ENCODE results near the gene MAFG. TPM values are rescaled to one million over a fixed set of nuclear protein-coding genes. Genes with fewer than 3 reads are reported as not detected.

Gene MAFG
- total RNA-seq, 1 experiment from 2014 or later, result 29.8 TPM

- no peak for TF ChIP-seq HMGXB4 (CRISPR knock-in tag; IDR thresholded peaks at IDR 0.05)
- no peak for TF ChIP-seq SMAD4 (CRISPR knock-in tag; IDR thresholded peaks at IDR 0.05)
- no peak for TF ChIP-seq TEAD4 (CRISPR knock-in tag; IDR thresholded peaks at IDR 0.05)
- TF ChIP-seq FOXP4 (CRISPR knock-in tag; IDR thresholded peaks at IDR 0.05), result 0 out of 2 replicates have a peak, but pooled peaks have one; percentile 26
- no peak for TF ChIP-seq NR2C2 (CRISPR knock-in tag; IDR thresholded peaks at IDR 0.05)
- TF ChIP-seq MLX (CRISPR knock-in tag; IDR thresholded peaks at IDR 0.05), result no peak
- no peak; the same call in 1 of the 2 replicates for TF ChIP-seq SP1 (CRISPR knock-in tag; conservative IDR thresholded peaks at IDR 0.05)
- no peak for TF ChIP-seq AFF4 (CRISPR knock-in tag; IDR thresholded peaks at IDR 0.05; ENCODE audit: borderline replicate concordance)
- TF ChIP-seq NFATC4 (CRISPR knock-in tag; IDR thresholded peaks at IDR 0.05), result no peak
- no peak for TF ChIP-seq ETV6 (CRISPR knock-in tag; IDR thresholded peaks at IDR 0.05)
- TF ChIP-seq GABPB1 (CRISPR knock-in tag; IDR thresholded peaks at IDR 0.05), result peak; percentile 82
Measured at GRCh38 chr17:81967533-81968395, 40.2 kb upstream of the MAFG start (continued).

GRCh38 chr17:81967244-81967532 is 39.7 kb upstream of the MAFG start:
- ChIA-PET CTCF (interaction anchor here (0.8 to 2.6 kb wide), 12 partner anchors 7 to 98 kb away, joined by 3 to 13 read pairs (median 6); partner anchors contain the start of genes DCXR and MAFG), POLR2A (interaction anchor here (2.1 kb wide), 1 partner anchor 9 kb away, joined by 7 read pairs; no protein-coding TSS in a partner anchor)
- no peak for TF ChIP-seq NFYB (CRISPR knock-in tag; conservative IDR thresholded peaks at IDR 0.05; ENCODE audit: low read depth)
- TF ChIP-seq ZNF317 (CRISPR knock-in tag; IDR thresholded peaks at IDR 0.05; ENCODE audit: borderline replicate concordance, low read depth), result no peak
- TF ChIP-seq ERG (CRISPR knock-in tag; IDR thresholded peaks at IDR 0.05), result no peak
- Mint-ChIP-seq H3K9me3 (peaks cover under 1% of the 10 kb centered on the region; the same call in 1 of the 2 replicates), H3K27me3 (ENCODE audit: low read depth) (peaks cover 68% of the 10 kb centered on the region), H3K4me3 (no peak overlapping the region), H3K36me3 (no peaks in the 10 kb centered on the region), H3K27ac (no peak overlapping the region), H3K4me1 (peaks cover 14% of the 10 kb centered on the region)
- ATAC-seq, result no peak
- no peak for DNase-seq (ENCODE audit: low spot score)

All from WTC11 (cell line).